Activated CD8-positive, alpha-beta memory T cell treated with anti-CD3 and anti-CD28 coated beads for 36 hours (primary cell): ENCODE measurements around the gene HAPLN3. TPM values are rescaled to one million over a fixed set of nuclear protein-coding genes. Genes with fewer than 3 reads are reported as not detected.
"Not testable (repeated sequence)": the region's sequence is repeated elsewhere in the genome, so short reads cannot be mapped to it uniquely, and the experiment has no call there.

Source experiments
- CTCF ChIA-PET: fragments of 350-600 bp; sonication (Branson Sonifier 250); formaldehyde crosslinking; loops from one replicate; lab custom pipeline; 2021; ENCODE audit warnings: antibody characterized with exemption; lab: Charles Lee
- POLR2A ChIA-PET: fragments of 350-600 bp; sonication (Branson Sonifier 250); formaldehyde crosslinking; loops from one replicate; lab custom pipeline; 2021; ENCODE audit warnings: antibody characterized with exemption; lab: Charles Lee
- total RNA-seq, 2 experiments: library from RNA; stranded (reverse); gene quantifications; one replicate each; pipeline ENCODE4 v1.2.3, GENCODE V29; 2021

Gene HAPLN3, protein sequence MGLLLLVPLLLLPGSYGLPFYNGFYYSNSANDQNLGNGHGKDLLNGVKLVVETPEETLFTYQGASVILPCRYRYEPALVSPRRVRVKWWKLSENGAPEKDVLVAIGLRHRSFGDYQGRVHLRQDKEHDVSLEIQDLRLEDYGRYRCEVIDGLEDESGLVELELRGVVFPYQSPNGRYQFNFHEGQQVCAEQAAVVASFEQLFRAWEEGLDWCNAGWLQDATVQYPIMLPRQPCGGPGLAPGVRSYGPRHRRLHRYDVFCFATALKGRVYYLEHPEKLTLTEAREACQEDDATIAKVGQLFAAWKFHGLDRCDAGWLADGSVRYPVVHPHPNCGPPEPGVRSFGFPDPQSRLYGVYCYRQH
- 10 to 100 TPM; 27.2 to 30.3 TPM for total RNA-seq

DNA sequence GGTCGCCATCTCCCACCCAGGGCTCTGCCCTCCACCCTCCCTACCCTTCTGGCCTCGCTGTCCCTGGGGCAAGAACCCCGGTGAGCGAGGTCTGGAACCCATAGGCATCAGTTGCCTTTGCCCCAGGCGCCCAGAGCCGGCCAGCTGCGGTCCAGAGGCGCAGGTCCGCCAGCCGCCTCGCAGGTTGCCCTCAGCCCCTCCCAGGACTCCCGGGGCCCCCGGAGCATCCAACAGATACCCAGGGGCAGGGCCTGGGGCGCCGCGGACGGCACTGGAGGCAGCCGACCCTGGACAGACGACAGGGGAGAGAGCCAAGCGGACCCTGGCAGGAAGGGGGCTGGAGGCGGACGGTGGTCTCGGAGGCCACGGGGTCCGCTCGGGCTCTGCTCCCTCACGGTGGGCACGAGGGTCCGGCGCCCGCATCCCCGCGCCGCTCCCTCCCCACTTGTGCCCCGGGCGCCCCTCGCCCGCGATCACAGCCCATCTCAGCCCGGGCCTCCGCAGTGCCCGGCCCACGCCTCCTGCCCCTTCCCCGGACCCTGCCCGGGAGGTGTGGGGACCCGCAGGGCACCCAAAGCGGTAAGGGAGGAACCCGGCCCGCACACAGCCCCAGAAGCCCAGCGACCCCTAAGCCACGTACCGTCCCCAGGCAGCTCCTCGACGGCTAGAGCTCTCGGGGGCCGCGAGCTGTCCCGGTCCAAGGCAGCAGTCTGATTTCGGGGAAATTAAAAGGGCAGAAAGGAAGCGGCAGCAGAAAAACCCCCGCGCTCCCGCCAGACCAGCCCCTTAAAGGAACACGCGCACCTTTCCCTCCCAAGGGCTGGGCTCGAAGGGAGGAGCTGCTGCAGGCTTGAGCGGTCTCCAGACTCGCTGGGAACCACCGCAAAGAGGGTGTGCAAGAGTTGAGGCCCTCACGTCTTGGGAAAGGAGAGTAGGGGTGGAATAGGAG is at the start of gene HAPLN3:
TSS of gene HAPLN3 (minus strand) at position 726 of the 949 bp plus-strand sequence. CDS start 8,246 bp downstream, outside the sequence.
- ChIA-PET CTCF (interaction anchor here (0.6 to 3.7 kb wide), 9 partner anchors 10 to 282 kb away, joined by 3 to 18 read pairs (median 3); no protein-coding TSS in a partner anchor), POLR2A (interaction anchor here (0.7 to 1.1 kb wide), 2 partner anchors 20 to 256 kb away, joined by 3 to 10 read pairs; partner anchors contain the start of gene ISG20)

- CTCF ChIA-PET = interaction anchor here (1.5 kb wide), 1 partner anchor 266 kb away, joined by 3 read pairs; no protein-coding TSS in a partner anchor
- POLR2A ChIA-PET = no interaction called here
These were observed 44.8 kb upstream of the HAPLN3 start for GRCh38 chr15:88940110-88940675.

DNA sequence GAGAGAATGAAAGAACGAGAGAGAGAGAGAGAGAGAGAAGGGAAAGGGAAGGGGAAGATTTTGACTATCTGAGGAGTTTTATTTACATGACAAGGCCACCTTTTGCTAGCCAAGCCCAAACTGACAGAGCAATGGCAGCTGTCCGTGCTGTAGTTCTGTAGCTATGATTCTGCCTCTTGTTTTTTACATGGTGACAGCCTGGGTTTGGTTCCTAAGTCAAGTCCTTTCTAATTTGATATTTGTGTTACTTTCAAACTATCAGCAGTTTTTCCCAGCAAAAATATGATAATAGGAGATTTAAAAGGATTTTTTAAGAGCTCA is 44.1 kb upstream of the HAPLN3 start:
- CTCF ChIA-PET = interaction anchor here (1.2 to 1.5 kb wide), 2 partner anchors 27 to 267 kb away, joined by 3 to 4 read pairs; no protein-coding TSS in a partner anchor
- POLR2A ChIA-PET = no interaction called here

DNA sequence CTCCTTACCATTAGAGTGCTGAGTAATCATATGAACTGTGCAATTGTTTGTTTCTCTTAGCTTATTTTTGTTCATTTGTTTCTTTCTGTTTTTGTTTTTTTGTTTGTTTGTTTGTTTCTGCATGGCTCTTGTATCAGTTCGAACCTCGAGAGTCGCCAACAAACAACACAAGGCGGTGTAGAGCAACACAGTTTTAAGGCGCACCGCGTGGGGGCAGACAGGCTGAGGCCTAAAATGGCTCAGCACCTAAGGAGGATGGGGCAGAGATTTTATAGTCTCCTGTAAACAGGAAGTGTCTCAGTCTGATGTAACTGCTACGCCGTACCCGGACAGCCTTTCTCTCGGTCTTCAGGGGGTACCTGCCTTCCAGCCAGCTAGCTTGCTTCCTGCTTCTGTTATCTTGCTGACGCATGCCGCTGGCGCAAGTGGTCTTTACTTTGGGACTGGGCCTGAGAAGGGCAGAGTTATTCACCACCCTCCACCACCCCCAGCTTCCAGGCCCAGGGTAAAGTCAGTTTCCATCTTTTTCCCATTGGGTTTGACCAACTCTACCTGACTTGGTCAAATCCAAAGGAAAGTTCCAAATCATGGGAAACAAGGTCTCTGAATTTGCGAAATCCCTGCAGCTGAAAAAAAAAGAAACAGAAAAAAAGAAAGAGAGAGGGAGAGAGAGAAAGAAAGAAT is 43.6 kb upstream of the HAPLN3 start:
- CTCF ChIA-PET = interaction anchor here (1.2 to 1.5 kb wide), 2 partner anchors 28 to 268 kb away, joined by 3 to 4 read pairs; no protein-coding TSS in a partner anchor
- POLR2A ChIA-PET = no interaction called here

GRCh38 chr15:88934449-88934848 is 39.1 kb upstream of the HAPLN3 start:
- POLR2A ChIA-PET, CTCF ChIA-PET: not testable (repeated sequence)

GRCh38 chr15:88932875-88933330 is 37.6 kb upstream of the HAPLN3 start:
- POLR2A ChIA-PET = no interaction called here
- CTCF ChIA-PET = no interaction called here

DNA sequence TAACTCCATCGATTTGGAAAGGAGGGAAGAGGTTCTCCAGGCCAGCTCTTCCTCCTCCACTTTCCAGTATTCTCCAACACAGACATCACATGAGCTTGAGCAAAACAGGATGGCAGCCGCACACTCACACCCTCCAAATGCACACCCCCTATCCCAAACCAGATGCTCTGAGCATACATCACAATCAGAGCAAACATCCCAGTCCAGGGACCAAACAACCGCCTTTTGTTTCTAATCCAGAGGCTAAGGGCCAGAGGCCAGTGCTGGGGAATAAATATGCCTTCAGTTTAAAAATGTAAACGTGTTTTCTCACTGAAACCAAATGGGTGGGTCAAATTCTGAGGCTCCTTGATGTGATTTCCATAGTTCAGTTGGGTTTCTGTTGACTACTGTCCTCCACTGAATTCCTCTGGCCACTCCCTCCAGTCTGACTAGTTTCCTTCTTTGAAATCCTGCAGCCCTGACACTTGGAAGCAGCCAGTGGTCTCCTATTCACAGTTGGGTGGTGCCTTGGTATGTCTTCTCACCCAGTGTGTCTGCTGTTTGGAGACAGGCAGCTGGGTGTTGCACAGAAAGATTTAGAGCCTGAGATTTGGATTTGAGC is 37.0 kb upstream of the HAPLN3 start:
- CTCF ChIA-PET = no interaction called here

DNA sequence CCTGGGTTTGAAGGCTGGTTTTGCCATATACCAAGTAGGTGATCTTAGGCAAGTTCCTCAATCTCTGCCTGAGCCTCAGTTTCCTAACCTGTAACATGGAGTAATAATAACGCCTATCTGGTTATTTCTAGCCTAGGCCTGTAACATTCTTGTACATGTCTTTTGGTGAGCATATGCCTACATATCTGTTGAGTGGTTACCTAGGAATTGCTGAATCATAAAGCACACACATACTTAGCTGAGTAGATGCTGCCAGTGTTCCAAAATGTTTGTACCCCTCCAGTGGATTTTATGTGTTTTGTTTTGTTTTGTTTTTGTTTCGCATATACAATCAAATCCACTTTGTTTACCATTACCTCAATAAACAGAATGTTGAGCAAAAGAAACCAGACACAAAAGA is 35.2 kb upstream of the HAPLN3 start:
- CTCF ChIA-PET = no interaction called here
- POLR2A ChIA-PET = no interaction called here

More for the DNA sequence above, 37.0 kb upstream of the HAPLN3 start:
- POLR2A ChIA-PET = no interaction called here

GRCh38 chr15:88929358-88930098 is 34.2 kb upstream of the HAPLN3 start:
- CTCF ChIA-PET = interaction anchor here (0.6 to 1.1 kb wide), 2 partner anchors 19 to 28 kb away, joined by 3 read pairs; no protein-coding TSS in a partner anchor
- POLR2A ChIA-PET = not testable (repeated sequence)

- CTCF ChIA-PET = interaction anchor here (0.7 to 1.1 kb wide), 2 partner anchors 17 to 23 kb away, joined by 3 read pairs; no protein-coding TSS in a partner anchor
- POLR2A ChIA-PET = not testable (repeated sequence)
These were observed 32.8 kb upstream of the HAPLN3 start for GRCh38 chr15:88928192-88928591.

GRCh38 chr15:88925648-88926047 is 30.3 kb upstream of the HAPLN3 start:
- CTCF ChIA-PET = not testable (repeated sequence)

DNA sequence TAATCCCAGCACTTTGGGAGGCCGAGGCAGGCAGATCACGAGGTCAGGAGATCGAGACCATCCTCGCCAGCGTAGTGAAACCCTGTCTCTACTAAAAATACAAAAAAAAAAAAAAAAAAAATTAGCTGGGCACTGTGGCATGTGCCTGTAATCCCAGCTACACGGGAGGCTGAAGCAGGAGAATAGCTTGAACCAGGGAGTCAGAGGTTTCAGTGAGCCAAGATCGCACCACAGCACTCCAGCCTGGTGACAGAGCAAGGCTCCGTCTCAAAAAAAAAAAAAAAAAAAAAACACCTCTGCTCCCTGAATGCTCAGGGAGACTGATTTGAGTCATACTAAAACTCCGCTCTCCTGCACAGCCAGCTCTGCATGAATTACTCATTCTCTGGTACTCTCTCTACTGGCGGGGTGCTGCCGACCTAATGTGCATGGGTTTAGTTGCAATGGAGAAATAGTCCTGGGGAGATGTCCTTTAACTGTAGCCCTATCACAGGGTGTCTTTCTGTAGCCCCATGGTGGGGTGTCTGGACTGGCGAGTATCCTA is 25.6 kb upstream of the HAPLN3 start:
- POLR2A ChIA-PET = not testable (repeated sequence)
- CTCF ChIA-PET = interaction anchor here (1.2 to 1.4 kb wide), 3 partner anchors 9 to 283 kb away, joined by 3 to 11 read pairs (median 3); no protein-coding TSS in a partner anchor

More at GRCh38 chr15:88925648-88926047, 30.3 kb upstream of the HAPLN3 start:
- POLR2A ChIA-PET = not testable (repeated sequence)

GRCh38 chr15:88920186-88920891 is 25.0 kb upstream of the HAPLN3 start:
- ChIA-PET POLR2A (no interaction called here), CTCF (interaction anchor here (1.2 to 1.4 kb wide), 3 partner anchors 8 to 282 kb away, joined by 3 to 11 read pairs (median 3); no protein-coding TSS in a partner anchor)

- ChIA-PET CTCF (interaction anchor here (0.6 to 1.3 kb wide), 2 partner anchors 14 to 19 kb away, joined by 3 read pairs; no protein-coding TSS in a partner anchor), POLR2A (no interaction called here)
These were observed 23.4 kb upstream of the HAPLN3 start for GRCh38 chr15:88918738-88919137.

DNA sequence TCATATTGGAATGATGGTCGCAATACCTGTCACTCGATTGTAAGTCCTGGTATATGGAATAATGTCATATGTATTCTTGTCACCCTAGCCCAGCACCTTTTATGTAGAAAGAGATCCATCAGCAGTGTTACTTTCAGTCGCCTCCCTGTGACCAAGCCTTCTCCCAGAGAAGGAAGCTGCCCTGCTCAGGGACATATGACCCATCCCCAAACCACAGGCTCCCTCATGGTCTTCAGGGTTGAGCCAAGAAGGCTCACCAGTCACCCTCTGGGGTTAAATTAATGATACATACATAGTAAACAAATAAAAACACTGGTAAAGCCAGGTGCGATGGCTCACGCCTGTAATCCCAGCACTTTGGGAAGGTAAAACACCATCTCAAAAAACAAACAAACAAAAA is 22.4 kb upstream of the HAPLN3 start:
- POLR2A ChIA-PET = no interaction called here

DNA sequence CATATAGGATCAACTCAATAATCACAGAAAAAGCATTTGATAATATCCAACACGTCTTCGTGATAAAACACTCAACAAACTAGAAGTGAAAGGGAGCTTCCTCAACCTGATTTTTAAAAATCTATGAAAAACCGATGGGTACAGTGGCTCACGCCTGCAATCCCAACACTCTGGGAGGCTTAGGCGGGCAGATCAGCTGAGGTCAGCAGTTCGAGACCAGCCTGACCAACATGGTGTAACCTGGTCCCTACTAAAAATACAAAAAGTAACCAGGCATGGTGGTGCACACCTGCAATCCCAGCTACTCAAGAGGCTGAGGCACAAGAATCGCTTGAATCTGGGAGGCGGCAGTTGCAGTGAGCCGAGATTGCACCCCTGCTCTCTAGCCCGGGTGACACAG is 20.0 kb upstream of the HAPLN3 start:
- ChIA-PET POLR2A (interaction anchor here (0.6 kb wide), 1 partner anchor 20 kb away, joined by 10 read pairs; no protein-coding TSS in a partner anchor), CTCF (interaction anchor here (1.0 to 2.4 kb wide), 3 partner anchors 10 to 17 kb away, joined by 4 to 8 read pairs (median 5); no protein-coding TSS in a partner anchor)

More for the DNA sequence above, 22.4 kb upstream of the HAPLN3 start:
- CTCF ChIA-PET = interaction anchor here (0.9 to 1.3 kb wide), 2 partner anchors 13 to 125 kb away, joined by 3 read pairs; no protein-coding TSS in a partner anchor
